Measurements from ENCODE around the gene HYPK. TPM values are rescaled to one million over a fixed set of nuclear protein-coding genes. Genes with fewer than 3 reads are reported as not detected.

The HYPK gene
- total and polyA plus RNA-seq, 2 of the 8 experiments (the other 6 are each of a cell fraction or from before 2014, with no cell fraction given): 5.4 to 17.6 TPM

- TF ChIP-seq RBBP5 (IDR thresholded peaks at IDR 0.05; ENCODE audit: borderline replicate concordance, low read depth, low read length): no peak
- TF ChIP-seq TEAD4 (IDR thresholded peaks at IDR 0.05; ENCODE audit: low read depth, low read length): no peak
- TF ChIP-seq POLR2A (IDR thresholded peaks at IDR 0.05; ENCODE audit: control extremely low read depth in 1 of 2, low read depth in 2 of 2, low read length in 2 of 2): no peak
- TF ChIP-seq CHD2 (IDR thresholded peaks at IDR 0.05; ENCODE audit: low read length): no peak
- TF ChIP-seq SAP30 (IDR thresholded peaks at IDR 0.05; ENCODE audit: insufficient read depth, insufficient replicate concordance, low read length): no peak
- no peak for TF ChIP-seq EP300 (IDR thresholded peaks at IDR 0.05; ENCODE audit: borderline replicate concordance in 1 of 2, low read depth in 2 of 2, low read length in 2 of 2)
- TF ChIP-seq GTF2F1 (IDR thresholded peaks at IDR 0.05; ENCODE audit: borderline replicate concordance, low read depth, low read length): no peak
- TF ChIP-seq CEBPB (IDR thresholded peaks at IDR 0.05; ENCODE audit: low read depth, low read length): no peak
Observed at GRCh38 chr15:43789409-43789808, 11.0 kb upstream of the HYPK start (continued).
